Middle frontal gyrus (tissue), 1 donor: ENCODE data around the gene GPC6.

Experiments
- DNase-seq: peaks from one replicate; pipeline ENCODE4 v3.0.0-alpha.2; 2015; ENCODE audit warnings: low spot score; ENCODE audit errors: extremely low spot score

The GPC6 gene

DNA sequence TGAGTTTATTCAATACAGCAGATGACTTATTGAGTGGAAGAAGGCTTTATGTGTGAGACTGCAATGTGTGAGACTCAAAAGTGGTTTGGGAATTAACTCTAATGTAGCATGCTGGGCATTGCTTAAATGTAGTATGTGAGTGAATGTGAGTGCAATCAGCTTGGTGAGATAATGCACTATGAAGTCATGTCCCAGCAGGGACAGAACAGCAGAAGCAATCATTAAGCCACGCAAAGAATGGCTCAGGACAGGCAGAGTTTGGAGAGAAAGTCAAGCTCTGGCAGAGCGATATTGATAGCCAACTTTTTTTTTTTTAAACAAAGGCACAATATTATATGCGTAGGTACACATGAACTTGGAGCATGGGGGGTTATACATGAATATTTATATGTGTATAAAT, 597.7 kb downstream of the GPC6 start:
- no peak for DNase-seq

DNA sequence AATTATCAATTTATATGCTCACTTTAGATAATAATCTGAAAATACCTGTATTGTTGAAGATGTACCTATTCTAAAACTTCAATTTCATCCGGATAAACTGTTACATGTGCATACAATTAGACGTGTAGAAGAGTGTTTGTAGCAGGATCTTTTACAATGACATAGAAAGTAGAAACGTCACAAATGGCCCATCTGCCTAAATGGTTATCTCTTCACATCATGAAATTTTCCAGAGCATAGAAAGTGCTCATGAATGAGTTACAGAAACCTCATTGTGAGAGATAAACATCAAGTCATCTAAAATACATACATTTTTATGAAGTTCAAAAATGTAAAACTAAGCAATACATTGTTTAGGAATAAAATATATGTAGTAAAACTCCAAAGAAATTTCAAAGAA, 607.4 kb downstream of the GPC6 start:
- no peak for DNase-seq

DNA sequence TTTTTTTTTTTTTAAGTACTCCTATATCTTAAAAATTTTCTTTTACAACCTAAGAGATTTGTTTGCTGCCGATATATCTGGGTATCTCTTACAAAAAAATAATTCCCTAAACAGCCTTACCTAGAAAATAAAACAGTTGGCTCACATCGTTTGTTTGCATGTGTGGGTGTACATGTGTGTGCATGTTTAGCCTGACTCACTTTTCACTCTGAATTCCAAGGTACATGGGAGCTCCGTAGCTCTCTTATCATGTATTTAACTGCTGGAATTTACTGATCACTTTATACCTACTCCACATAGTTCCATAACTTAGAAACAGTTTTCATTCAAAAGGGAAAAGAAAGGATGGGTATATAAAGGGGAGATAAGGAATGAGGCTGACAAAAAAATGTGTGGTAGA, 616.5 kb downstream of the GPC6 start:
- no peak for DNase-seq

DNA sequence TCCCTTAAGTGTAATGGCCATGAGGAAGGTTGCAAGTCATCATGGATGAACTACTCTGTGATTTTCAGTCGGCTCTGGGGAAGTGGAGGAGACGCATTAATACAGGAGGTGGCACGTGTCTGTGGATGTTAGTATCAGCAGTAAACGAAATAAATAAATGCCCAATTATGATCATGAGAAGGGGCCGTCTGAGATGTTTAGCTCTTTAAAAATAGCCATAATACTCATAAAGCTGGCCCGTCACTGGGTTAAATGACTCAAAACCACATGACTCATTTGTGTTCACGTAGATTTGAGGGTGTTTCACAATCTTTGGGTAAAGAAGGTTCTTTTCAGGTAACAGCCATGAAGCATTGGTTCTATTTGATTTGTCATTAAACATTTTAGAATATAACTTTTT, 620.6 kb downstream of the GPC6 start:
- no peak for DNase-seq

DNA sequence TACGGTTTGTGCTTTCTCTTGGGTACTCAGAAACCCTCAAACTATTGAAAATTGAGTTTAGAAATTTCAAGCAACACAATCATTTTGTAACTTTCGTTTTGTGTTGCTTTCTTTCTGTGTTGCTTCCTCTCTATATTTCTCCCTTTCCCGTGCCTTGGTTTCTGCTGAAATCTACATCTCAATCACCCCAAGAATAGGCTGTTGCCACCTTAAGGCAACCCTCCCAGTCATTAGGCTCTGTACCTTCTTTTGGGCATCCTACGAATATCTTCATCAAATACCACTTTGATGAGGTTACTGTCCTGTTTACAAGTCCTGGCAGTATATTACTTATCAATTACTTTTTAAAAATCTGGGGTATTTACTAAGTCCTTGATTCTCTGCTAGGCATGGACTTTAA, 621.6 kb downstream of the GPC6 start:
- no peak for DNase-seq

DNA sequence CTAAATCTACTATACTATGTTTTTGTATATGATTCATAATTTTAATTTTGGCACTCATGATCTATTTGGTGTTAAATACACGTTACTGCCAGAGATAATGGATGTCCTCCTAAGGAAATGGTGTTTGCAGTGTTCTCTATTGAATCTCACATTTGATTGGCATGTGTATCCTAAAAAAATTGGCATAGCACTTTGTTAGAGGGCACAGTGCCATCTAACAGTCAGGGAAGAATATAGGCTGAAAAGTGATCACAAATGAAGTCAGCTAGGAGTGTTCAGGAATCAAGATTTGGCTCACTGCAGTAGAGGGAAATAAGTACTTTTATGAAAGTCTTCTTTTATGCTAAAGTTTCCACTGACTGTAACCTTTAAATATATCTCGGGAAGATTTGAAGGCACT, 624.6 kb downstream of the GPC6 start:
- DNase-seq: no peak

DNA sequence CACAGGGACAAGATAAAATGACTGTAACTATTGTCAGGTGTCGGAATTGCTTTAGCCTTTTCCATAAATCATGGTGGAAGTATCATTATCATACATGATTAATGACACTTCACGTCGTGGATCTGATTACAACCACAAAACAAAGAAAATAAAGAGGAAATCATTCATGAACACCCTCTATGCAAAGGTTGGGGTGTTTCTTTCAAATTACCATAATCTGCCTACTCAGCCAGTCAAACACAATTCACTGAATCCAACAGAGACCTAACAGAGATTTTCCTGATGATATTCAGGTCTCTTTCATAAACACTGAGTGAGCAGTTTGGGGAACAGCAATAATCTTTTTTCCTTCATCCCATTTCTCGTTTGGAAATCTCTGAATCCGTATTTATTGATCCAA, 627.3 kb downstream of the GPC6 start:
- DNase-seq: no peak

DNA sequence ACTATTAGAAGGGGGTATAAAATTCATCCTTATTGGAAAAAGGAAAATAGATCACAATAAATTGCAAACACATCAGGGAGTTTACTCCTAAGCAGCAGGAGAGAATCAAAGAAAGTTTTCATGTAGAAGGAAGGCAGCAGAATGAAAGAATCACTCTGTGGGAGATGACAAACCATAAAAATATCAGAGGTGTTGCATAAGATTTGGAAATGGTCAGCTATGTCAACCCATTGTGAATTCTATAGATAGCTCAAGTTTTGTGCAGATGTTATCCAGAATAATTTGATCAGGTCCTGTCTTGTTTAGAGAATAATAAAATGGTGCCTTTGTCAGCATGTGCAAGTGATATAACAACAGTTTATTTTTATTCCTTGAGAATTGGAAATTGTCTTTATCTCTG, 630.5 kb downstream of the GPC6 start:
- no peak for DNase-seq

DNA sequence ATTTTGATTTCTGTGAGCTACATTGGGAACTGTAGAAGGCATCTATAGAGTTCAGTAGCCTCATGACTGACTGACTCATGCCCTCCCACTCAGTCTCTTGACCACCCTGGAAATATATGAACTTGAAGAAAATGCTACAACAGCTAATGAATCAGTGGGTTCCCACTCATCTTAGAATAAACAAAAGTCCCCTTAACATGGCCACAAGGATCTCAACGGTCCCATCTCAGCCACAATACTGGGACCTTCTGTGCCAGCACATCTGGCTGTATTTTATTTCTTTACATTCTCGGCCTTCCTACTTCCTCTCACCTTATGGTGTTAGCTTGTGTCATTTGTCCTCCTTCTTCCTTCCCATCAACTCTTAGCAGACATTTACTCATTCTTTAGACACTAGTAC, 633.1 kb downstream of the GPC6 start:
- DNase-seq: no peak

DNA sequence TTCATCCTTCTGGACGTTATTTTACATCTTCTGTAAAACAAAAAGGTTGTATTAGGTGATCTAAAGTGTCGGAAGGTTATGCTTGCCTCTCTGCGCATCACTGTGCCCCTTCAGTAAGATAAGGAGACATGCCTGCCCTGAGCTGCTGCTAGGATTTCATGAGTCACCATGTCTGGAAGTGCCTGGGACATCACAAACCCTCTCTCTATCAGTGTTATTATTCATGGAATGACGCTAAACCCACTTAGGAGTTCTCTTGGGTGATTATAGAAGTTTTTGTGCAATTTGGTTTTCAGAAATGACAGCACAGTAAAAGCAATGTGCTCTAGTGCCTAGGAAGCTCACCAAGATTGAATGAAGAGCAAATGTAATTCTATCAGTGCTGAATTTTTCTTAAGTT, 635.2 kb downstream of the GPC6 start:
- no peak for DNase-seq

DNA sequence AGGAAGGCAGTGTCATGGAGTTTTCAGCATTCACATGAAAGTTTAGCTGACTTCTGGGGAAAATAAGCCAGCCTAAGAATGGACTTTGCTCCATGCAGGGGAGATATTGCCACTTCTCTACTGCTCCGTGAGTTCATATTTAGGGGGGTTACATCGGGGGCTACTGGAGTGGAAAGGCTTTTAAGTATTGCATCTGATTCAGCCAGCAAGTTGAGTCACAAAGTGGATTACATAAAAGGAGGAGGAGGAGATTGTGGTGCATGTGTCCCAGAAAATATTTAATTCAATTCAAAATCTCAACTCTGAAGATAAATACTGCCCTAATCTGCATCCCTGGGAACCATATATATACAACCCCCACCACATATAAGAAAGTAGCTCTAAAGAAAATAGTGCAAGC, 635.7 kb downstream of the GPC6 start:
- no peak for DNase-seq

DNA sequence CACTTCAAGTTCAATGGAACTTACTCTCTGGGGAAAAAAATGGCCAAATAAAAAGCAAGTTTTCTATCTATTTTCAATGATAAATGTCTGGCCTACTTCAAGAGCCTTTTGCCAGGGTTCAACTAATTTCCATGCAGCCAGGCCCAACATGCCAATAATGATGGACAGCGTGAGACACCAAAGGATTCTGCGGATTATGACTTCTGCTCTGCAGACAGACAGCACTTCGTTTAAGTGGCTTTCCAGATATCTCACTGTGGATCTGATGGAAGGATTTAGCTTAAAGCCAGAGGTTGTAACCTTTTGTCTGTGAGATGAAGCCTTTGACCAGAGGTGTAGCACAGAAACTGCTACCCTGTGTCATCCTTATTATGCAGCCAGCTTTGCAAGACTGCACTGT, 638.6 kb downstream of the GPC6 start:
- no peak for DNase-seq

DNA sequence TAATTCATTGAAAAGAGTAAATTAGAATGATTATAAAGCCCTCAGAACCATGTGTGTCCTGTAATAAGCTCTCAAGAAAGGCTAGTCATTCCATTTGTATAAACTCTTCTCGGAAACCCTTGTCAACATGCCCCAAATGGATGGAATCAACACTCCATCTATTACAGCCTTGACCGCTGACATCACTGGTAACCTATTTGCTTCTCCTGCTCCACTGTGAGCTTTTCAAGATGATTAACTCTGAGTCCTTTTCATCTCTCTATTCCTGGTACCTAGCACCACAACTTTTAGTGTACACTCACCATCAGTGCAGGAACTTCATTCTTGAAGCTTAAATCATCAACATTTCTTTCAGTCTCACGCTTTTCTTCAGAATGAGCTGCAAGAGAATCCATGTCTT, 640.9 kb downstream of the GPC6 start:
- no peak for DNase-seq

DNA sequence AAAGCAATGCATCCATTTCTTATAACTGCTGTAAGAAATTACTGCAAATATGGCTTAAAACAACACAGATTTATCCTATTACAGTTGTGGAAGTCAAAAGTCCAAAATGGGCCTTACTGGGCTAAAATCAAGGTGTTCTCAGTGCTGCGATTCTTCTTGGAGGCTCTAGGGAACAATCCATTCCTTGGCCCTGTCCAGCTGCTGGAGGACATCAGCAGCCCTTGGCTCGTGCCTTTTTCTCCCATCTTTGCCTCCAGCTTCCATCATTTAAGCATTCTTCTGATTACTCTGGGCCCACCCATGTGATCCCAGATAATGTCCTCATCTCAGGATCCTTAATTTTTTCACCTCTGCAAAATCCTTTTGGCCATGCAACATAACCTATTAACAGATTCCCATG, 645.8 kb downstream of the GPC6 start:
- DNase-seq: no peak

DNA sequence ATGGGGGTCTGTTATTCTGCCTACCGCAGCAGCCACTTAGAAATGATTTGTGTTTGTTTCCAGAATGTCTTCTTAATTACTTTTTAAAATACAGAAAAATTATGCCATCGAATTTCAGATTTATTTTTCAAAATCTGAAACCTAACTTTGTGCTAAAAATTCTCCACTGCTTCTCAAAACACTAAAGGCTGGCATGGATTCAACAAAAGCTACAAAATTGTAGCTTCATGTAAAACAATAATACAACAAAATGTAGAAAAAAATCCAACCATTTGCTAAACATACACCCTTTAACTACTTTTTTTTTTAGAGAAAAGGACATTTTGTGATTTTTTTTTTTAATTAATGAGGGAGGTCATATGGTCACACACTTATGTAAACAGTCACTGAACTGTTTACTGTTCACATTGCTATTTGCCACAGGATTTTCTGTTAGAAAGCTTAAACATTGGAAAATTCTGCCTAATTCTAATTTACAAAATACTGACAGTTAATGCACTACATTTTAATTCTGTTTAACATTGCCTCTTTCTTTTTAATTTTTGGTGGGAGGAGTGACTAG, 646.3 kb downstream of the GPC6 start:
- DNase-seq: no peak

DNA sequence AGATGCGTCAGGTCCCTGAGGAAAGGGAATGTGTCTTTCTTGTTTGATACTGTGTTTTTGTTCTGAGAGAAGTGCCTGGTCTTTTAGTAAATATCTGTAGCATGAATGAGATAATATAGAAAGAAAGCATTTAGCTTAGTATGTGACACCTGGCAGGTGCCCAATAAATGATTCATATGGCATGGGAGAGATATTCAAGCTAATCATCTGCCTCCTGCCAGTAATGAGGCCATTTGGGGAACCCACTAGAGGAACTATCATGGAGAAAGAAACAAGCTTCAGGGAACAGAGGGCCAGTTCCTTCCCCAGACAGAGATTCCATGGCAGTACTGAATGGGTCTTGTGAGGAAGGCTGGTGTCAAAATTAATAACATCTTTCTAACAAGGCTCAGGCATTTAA, 648.9 kb downstream of the GPC6 start:
- DNase-seq: no peak

DNA sequence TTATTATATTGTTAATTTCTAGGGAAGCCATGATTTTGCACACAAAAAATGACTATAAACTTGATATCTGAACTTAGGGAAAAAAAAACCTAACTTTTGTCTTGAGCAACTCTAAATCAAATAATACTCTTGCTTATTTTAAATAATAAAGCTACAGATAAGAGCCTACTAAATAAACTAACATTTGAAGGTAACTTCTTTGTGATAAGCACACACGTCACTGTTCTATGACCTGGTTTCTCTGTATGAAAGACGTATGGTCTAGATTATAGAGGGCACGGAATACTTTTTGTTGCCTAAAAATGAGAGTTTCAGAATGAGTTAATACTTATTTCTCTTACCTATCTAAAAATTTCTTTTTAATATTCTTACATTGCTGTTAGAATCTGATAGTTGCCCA, 649.6 kb downstream of the GPC6 start:
- DNase-seq: no peak

DNA sequence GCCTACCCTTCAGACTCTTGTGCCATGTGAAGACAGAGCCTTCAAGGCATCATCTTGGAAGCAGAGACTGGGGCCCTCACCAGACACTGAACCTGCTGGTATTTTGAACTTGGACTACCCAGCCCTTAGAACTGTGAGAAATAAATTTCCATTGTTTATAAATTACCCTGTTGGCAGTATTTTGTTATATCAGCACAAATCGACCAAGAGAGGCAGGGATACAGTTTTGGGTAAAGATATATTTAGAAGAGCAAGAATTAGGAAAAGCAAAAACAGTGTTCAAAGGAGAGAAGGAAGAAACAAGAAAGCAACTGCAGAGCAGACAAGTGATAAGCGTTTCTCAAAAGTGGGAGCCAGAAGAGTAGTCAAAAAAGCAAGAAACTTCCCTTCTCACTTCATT, 652.1 kb downstream of the GPC6 start:
- DNase-seq: no peak

DNA sequence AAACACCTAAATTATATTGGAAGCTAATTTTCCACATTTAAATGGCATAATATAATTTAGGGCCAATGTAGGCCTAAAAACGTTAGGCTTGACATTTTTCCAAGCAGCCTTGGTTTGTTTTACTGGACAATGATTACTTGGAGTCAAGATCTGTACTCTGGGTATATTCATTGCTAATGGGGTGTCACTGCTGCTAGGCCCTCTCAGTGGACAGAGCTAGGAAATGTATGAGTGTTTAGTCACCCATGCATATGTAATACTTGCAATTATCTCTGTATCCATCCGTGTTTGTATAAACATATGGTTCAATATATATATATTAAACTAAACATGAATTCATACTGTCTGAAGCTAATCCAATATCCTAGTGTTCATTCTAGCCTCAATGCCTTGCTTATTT, 654.8 kb downstream of the GPC6 start:
- no peak for DNase-seq

DNA sequence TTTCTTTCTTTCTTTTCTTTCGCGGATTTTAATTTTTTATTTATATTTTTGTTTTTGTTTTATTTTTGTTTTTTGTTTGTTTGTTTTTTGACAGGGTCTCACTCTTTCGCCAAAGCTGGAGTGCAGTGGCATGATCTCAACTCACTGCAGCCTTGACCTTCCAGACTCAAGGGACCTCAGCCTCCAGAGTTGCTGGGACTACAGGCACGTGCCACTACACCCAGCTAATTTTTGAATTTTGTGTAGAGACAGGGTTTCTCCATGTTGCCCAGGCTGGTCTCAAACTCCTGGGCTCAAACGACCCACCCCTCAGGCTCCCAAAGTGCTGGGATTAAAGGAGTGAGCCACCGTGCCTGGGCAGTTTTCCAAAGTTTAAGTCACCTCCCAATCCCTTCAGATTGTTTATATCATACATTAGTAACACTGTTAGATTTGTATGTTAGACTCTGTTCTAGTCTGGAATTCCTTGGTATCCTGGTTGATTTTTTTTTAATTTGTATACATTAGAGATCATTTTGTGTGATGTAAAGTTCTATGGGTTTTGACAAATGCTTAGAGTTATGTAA, 655.6 kb downstream of the GPC6 start:
- DNase-seq: no peak

DNA sequence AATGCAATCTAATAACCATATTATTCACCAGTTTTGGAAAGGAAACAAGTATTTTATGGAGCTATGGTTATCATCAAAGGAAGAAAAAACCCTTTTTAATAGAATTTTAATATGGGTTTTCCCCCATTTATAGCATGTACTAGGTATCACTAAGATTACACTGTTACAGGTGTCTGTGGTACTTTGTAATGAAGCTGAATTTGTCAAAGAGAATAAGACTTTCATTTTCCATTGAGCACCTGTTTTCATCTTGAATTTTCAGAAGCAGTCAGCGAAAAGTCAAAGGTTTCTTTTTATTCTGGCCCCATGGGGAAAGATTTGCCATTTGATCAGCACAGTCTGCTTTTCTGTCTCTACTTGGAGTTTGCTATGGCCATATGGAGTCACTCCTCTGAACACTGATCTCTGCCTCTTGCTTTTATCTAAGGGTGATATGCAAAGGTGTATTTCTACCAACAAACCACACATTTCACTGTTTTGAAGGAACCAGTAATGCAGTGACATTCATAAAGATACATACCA, 662.9 kb downstream of the GPC6 start:
- no peak for DNase-seq

DNA sequence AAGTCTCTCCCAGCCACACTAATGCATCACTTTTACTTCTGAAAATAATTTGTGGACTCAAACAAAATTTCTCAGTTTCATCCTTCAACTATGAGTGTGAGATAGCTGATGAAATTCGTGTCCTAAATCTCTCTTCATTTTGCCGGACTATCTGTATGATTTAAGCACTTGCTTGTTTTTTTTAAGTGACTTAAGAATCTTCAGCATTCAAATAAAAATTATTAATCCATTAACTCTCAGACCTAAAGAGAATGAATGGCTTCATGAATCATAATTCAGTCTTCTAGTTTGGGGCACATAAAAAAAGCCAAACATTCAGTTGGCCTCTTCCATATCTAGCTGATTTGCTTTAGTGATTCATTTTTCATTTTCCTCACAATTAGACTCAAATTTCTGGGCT, 673.4 kb downstream of the GPC6 start:
- DNase-seq: no peak

DNA sequence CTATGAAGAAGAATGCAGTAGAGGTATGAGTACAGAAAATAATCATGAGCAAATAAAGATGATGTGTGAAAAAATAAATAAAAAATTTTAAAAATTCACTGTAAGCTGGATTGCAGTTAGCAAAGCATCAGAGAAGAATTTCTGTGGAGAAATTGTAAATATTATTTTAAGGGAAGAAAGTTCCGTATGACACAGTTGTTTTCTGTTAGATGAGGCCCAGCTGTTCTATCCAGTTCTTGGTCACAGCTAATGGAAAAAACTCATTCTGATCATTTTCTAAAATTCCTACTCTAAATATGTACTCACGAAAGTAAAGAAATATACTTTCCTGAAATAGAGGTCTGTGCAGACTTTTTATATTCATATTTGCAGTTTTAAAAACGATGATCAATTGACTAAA, 674.1 kb downstream of the GPC6 start:
- DNase-seq: no peak

DNA sequence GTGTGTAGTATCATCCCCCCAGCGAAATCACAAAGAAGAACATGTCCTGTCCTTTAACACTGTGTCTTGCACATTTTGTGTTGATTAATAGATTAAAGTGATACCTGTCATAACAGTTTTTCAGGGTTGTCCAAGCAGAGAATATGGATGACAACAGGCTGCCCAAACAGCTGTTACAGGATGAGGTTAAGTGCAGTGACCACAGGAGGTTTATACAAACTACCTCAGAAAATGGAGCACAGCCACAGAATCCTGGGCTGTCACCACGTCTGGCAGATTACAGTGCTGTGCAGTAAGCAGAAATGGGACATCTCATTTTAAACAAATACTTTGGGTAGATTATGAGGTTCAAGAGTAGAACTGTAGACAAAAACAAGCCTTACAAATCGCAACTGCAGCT, 677.3 kb downstream of the GPC6 start:
- no peak for DNase-seq
